Measurements from ENCODE around the gene COP1.
"Not testable (repeated sequence)": the region's sequence is repeated elsewhere in the genome, so short reads cannot be mapped to it uniquely, and the experiment has no call there.

COP1 gene

GRCh38 chr1:176206961-176207902 is at the start of gene COP1:
Gene COP1 (minus strand): TSS chr1:176207286. CDS start chr1:176206978, 308 bp downstream.
- DNase-seq (ENCODE audit: low read depth in 2 of 2, low spot score in 1 of 2): peak; percentile 88 to 96

DNA sequence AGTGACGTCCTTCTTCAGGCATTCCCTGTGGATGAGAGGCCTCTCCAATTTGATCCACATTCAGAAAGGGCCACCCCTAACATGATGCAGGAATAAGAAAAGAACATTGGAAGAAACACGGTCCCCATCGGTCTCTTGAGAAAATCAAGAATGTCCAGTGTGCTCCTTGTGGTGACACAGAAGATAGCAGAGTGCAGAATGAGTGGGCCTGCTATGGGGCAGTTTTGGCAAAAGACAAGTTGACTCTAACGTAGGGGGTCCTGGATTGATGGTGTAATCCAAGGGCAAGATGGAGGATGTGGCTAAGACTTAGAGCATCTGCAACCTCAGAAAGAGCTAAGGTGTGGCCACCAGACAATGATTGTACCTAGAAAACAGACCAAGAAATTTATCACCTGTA is 45.1 kb upstream of the COP1 start:
- DNase-seq (ENCODE audit: low read depth in 2 of 2, low spot score in 1 of 2): no peak

DNA sequence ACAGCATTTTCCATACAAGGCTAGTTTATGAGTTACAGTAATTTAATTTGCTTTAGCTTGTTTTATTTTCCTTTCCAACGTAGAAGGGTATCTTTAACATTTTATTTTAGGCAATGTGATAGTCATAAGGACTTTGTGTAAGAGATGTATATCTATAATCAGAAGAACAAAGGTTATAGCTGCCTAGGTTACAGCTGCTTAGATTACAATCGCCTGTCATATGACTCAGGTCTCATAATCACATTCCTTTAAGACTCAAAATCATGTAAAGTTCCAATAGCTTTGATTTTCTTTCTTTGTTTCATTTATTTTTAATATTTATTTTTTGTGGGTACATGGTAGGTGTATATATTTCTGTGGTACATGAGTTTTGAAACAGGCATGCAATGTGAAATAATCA is 37.8 kb upstream of the COP1 start:
- no peak for DNase-seq (ENCODE audit: low read depth in 2 of 2, low spot score in 1 of 2)

DNA sequence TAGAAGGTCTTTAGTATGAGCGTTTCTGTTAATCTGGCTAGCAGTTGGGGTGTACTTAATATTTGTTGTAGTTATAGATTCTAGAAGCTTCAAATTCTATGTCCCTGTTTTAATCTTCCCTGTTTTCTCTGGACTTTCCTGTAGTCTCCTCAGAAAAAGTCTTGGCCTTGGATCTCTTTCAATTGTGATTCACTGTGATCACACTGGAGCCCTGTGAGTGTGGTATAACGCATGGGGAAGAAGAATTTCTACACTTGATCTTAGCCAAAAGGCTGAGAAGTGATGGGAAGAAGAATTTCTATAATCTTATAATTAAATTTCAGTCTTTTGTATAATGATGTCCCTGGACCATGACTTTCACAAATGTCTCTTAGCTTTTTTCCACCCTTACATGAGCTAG is 36.7 kb upstream of the COP1 start:
- no peak for DNase-seq (ENCODE audit: low read depth in 2 of 2, low spot score in 1 of 2)

DNA sequence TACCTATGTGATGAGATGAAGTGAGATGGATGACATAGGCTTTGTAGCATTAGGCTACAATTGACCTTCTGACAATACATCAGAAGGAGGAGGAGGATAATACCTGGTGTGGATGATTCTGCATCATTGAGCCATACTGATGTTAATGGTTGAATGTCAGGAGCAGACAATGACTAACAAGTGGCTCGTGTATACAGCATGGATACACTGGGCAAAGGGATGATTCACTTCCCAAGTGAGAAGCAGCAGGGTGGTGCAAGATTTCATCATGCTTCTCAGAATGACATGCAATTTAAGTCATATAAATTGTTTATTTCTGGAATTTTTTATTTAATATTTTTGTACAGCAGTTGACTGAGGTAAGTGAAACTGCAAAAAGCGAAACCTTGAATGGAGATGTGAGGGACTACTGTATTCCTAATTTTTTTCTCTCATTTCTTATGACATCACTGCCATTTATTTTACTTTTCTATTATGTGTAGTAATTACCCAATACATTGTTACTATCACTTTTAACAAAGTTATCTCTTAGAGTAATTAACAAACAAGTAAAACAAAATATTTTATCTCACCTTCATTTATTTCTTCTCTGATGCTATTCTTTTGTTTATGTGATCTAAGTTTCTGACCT is 34.4 kb upstream of the COP1 start:
- DNase-seq (ENCODE audit: low read depth in 2 of 2, low spot score in 1 of 2): no peak

GRCh38 chr1:176233657-176234056 is 26.6 kb upstream of the COP1 start:
- not testable (repeated sequence) for DNase-seq (ENCODE audit: low read depth in 2 of 2, low spot score in 1 of 2)

DNA sequence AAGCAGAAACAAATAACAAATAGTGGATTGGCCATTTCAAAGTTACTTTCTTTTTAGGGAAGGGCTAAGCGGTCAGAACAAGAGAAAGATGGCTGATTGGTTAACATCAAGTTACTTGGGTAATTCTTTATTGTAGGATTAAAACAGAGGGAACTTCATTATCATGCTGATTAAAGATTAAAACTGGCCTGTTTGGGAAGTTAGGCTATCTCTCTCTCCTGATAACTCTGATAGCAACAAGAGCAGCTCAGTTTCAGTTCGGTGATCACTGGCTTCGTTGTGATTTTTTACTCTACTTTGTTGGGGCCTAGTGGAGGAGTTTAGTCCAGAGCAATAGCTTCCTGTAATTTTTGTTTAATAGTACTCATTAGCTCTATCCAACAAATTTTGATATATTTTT is 20.5 kb upstream of the COP1 start:
- no peak for DNase-seq (ENCODE audit: low read depth in 2 of 2, low spot score in 1 of 2)

GRCh38 chr1:176225911-176226310 is 18.8 kb upstream of the COP1 start:
- no peak for DNase-seq (ENCODE audit: low read depth in 2 of 2, low spot score in 1 of 2)

DNA sequence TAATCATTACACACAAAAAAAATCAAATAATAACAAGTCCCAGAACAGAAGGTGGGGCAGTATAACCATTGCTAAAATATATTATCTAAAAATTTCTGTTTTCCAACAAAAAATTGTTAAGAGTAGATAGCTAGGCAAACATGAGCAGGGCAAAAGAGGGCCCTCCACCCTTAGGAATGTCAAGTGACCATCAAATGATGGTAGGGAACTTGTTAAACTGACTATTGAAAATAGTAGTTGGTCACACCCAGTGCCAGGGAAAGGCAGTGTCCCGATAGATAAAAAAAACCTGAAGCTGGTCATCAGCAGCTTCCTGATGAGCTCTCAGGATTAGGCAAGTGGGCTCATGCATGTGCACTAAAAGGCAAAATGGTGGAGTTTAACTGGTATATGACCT is 18.4 kb upstream of the COP1 start:
- DNase-seq (ENCODE audit: low read depth in 2 of 2, low spot score in 1 of 2): no peak

- DNase-seq (ENCODE audit: low read depth in 2 of 2, low spot score in 1 of 2): no peak
These were observed 15.1 kb upstream of the COP1 start for GRCh38 chr1:176222196-176222595.

GRCh38 chr1:176220100-176220689 is 13.1 kb upstream of the COP1 start:
- no peak for DNase-seq (ENCODE audit: low read depth in 2 of 2, low spot score in 1 of 2)

DNA sequence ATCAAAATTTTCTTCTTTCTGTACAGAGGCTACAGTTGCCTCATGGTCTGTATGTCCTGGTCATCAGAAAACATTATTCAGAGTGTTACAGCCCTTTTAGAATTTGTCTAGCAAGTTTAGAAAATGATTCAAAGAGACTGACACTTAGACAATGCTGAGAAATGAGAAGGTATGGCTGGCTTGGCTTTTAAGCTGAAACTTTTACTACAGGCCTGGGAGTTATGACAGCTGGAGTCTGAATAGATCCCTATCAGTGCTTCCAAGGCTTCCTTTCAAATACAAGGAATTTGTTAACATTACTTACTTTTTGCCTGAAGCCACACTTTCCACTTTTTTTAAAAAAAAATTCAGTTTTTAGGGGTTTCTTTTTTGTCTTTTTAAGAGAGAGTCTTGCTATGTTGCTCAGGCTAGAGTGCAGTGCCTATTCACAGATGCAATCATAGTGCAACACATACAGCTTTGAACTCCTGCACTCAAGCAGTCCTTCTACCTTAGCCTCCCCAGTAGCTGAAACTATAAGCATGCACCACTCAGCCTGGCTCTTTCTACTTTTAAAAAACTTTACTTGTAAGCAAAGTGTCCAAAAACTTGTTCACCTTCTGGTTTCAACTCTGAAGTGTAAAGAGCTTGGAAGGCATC is 10.5 kb upstream of the COP1 start:
- DNase-seq (ENCODE audit: low read depth in 2 of 2, low spot score in 1 of 2): no peak

DNA sequence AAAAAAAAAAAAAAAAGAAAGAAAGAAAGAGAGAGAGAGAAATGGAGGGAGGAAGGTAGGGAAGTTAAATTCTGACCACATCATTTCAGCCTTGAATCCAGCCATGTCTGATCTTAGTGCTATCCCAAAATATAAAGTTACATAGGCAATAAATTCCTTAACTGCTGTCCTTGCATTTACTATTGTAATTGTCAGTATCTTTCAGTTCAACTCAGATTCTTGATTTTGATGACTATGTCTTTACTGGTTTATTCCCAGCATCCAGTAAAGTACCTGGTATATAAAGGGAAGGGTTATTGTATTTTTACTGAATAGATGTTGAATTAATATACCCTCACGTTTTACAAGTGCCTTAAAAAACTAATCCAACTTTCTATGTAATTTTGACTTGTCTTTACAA is 8.9 kb upstream of the COP1 start:
- no peak for DNase-seq (ENCODE audit: low read depth in 2 of 2, low spot score in 1 of 2)

DNA sequence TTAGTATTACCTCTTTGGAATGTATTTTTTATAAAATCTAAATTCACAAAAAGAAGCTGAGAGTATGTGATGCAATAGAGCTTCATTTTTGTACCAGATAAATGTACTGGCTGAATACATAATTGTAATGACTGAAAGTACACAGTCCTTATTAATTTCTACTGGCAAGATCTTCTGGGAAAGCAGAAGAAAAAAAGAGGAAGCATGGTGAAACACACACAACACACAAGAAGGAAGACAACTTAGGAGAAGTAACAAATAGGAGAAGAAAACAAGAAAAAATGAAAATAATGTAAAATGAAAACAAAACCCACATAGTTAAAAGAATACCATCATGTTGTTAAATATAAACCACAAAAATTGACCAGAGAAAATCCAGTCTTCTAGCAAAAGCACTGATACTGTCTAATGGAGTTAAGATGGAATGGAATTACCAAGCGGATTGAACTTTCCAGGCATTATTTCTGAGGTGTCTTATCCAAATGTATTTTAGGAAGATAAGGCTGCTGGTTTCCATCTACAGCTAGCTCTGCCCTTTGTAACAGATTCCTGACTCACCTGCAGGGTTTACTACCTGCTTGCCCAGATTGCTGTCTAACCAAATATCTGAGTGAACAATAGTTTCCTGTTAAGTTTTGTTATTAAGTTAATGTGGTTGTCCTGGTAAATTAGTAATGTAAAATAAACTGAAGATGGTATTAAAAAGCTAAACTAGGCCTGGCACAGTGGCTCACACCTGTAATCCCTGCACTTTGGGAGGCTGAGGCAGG is 4.5 kb upstream of the COP1 start:
- DNase-seq (ENCODE audit: low read depth in 2 of 2, low spot score in 1 of 2): no peak

- DNase-seq (ENCODE audit: low read depth in 2 of 2, low spot score in 1 of 2): no peak
These were observed 948 bp upstream of the COP1 start for GRCh38 chr1:176208034-176208433.

- no peak for DNase-seq (ENCODE audit: low read depth in 2 of 2, low spot score in 1 of 2)
These were observed 803 bp downstream of the COP1 start for GRCh38 chr1:176206006-176206960.

GRCh38 chr1:176205332-176205914 is 1.7 kb downstream of the COP1 start:
- no peak for DNase-seq (ENCODE audit: low read depth in 2 of 2, low spot score in 1 of 2)

GRCh38 chr1:176204655-176205054 is 2.4 kb downstream of the COP1 start:
- not testable (repeated sequence) for DNase-seq (ENCODE audit: low read depth in 2 of 2, low spot score in 1 of 2)

- no peak for DNase-seq (ENCODE audit: low read depth in 2 of 2, low spot score in 1 of 2)
These were observed 3.4 kb downstream of the COP1 start for GRCh38 chr1:176203735-176204134.
